Measurements from ENCODE around the gene CCDC47. TPM values are rescaled to one million over a fixed set of nuclear protein-coding genes. Genes with fewer than 3 reads are reported as not detected.

CCDC47 gene
- total and polyA plus RNA-seq, 2 experiments from 2014 or later: 38.5 to 61.9 TPM

Other genes with a start within 250 kb of the CCDC47 start
- 51.0 and 60.1 TPM in 2 replicates for gene DCAF7, start 223.1 kb downstream of the CCDC47 start, total RNA-seq (2014; rRNA removed; shearing (Covaris generic))
- 31.3 and 33.2 TPM in 2 replicates for gene DCAF7, start 223.1 kb downstream of the CCDC47 start, polyA plus RNA-seq (2016; fragmentation: Nextera tagmentation; extraction: Ambion mirVana)
- 10.6 and 15.4 TPM in 2 replicates for gene TACO1, start 172.7 kb downstream of the CCDC47 start, total RNA-seq (2014; rRNA removed; shearing (Covaris generic))
- 19.9 and 21.9 TPM in 2 replicates for gene TACO1, start 172.7 kb downstream of the CCDC47 start, polyA plus RNA-seq (2016; fragmentation: Nextera tagmentation; extraction: Ambion mirVana)
- gene MAP3K3, start 151.2 kb downstream of the CCDC47 start, total RNA-seq (2014; rRNA removed; shearing (Covaris generic)): 22.2 and 24.6 TPM in 2 replicates
- gene MAP3K3, start 151.2 kb downstream of the CCDC47 start, polyA plus RNA-seq (2016; fragmentation: Nextera tagmentation; extraction: Ambion mirVana): 6.1 and 7.3 TPM in 2 replicates
- gene LIMD2, start 73.5 kb downstream of the CCDC47 start, total RNA-seq (2014; rRNA removed; shearing (Covaris generic)): 98.8 and 119 TPM in 2 replicates
- gene LIMD2, start 73.5 kb downstream of the CCDC47 start, polyA plus RNA-seq (2016; fragmentation: Nextera tagmentation; extraction: Ambion mirVana): 105 and 107 TPM in 2 replicates
- 21.2 and 28.8 TPM in 2 replicates for gene STRADA, start 31.8 kb downstream of the CCDC47 start, total RNA-seq (2014; rRNA removed; shearing (Covaris generic))
- gene STRADA, start 31.8 kb downstream of the CCDC47 start, polyA plus RNA-seq (2016; fragmentation: Nextera tagmentation; extraction: Ambion mirVana): 17.8 and 18.0 TPM in 2 replicates
- gene DDX42, start 573 bp upstream of the CCDC47 start, total RNA-seq (2014; rRNA removed; shearing (Covaris generic)): 101 TPM in 2 replicates
- gene DDX42, start 573 bp upstream of the CCDC47 start, polyA plus RNA-seq (2016; fragmentation: Nextera tagmentation; extraction: Ambion mirVana): 50.9 and 57.8 TPM in 2 replicates
- gene PSMC5, start 53.8 kb upstream of the CCDC47 start, total RNA-seq (2014; rRNA removed; shearing (Covaris generic)): 93.1 and 105 TPM in 2 replicates
- gene PSMC5, start 53.8 kb upstream of the CCDC47 start, polyA plus RNA-seq (2016; fragmentation: Nextera tagmentation; extraction: Ambion mirVana): 186 and 199 TPM in 2 replicates
- gene FTSJ3, start 54.1 kb upstream of the CCDC47 start, total RNA-seq (2014; rRNA removed; shearing (Covaris generic)): 48.4 and 61.5 TPM in 2 replicates
- 28.1 and 29.2 TPM in 2 replicates for gene FTSJ3, start 54.1 kb upstream of the CCDC47 start, polyA plus RNA-seq (2016; fragmentation: Nextera tagmentation; extraction: Ambion mirVana)
- gene SMARCD2, start 69.1 kb upstream of the CCDC47 start, total RNA-seq (2014; rRNA removed; shearing (Covaris generic)): 121 and 133 TPM in 2 replicates
- gene SMARCD2, start 69.1 kb upstream of the CCDC47 start, polyA plus RNA-seq (2016; fragmentation: Nextera tagmentation; extraction: Ambion mirVana): 34.9 and 36.4 TPM in 2 replicates
- not detected in 2 replicates for gene CSH2, start 100.1 kb upstream of the CCDC47 start, total RNA-seq (2014; rRNA removed; shearing (Covaris generic))
- 0.37 and 0.43 TPM in 2 replicates for gene CSH2, start 100.1 kb upstream of the CCDC47 start, polyA plus RNA-seq (2016; fragmentation: Nextera tagmentation; extraction: Ambion mirVana)
- 0.27 and 0.59 TPM in 2 replicates for gene GH2, start 108.3 kb upstream of the CCDC47 start, total RNA-seq (2014; rRNA removed; shearing (Covaris generic))
- gene GH2, start 108.3 kb upstream of the CCDC47 start, polyA plus RNA-seq (2016; fragmentation: Nextera tagmentation; extraction: Ambion mirVana): 2.3 TPM in 2 replicates
- gene CSH1, start 123.0 kb upstream of the CCDC47 start, total RNA-seq (2014; rRNA removed; shearing (Covaris generic)): not detected in 2 replicates
- 0.68 TPM in 1 of 2 replicates, not detected in the other for gene CSH1, start 123.0 kb upstream of the CCDC47 start, polyA plus RNA-seq (2016; fragmentation: Nextera tagmentation; extraction: Ambion mirVana)
- not detected in 2 replicates for gene CSHL1, start 137.7 kb upstream of the CCDC47 start, total RNA-seq (2014; rRNA removed; shearing (Covaris generic))
- 0.44 TPM in 1 of 2 replicates, not detected in the other for gene CSHL1, start 137.7 kb upstream of the CCDC47 start, polyA plus RNA-seq (2016; fragmentation: Nextera tagmentation; extraction: Ambion mirVana)
- not detected in 2 replicates for gene GH1, start 145.2 kb upstream of the CCDC47 start, total RNA-seq (2014; rRNA removed; shearing (Covaris generic))
- 0.57 TPM in 1 of 2 replicates, not detected in the other for gene GH1, start 145.2 kb upstream of the CCDC47 start, polyA plus RNA-seq (2016; fragmentation: Nextera tagmentation; extraction: Ambion mirVana)
- 1.3 and 3.0 TPM in 2 replicates for gene CD79B, start 158.7 kb upstream of the CCDC47 start, total RNA-seq (2014; rRNA removed; shearing (Covaris generic))
- gene CD79B, start 158.7 kb upstream of the CCDC47 start, polyA plus RNA-seq (2016; fragmentation: Nextera tagmentation; extraction: Ambion mirVana): 1.5 and 2.5 TPM in 2 replicates
- 7.9 and 8.5 TPM in 2 replicates for gene SCN4A, start 199.3 kb upstream of the CCDC47 start, total RNA-seq (2014; rRNA removed; shearing (Covaris generic))
- 2.3 and 2.5 TPM in 2 replicates for gene SCN4A, start 199.3 kb upstream of the CCDC47 start, polyA plus RNA-seq (2016; fragmentation: Nextera tagmentation; extraction: Ambion mirVana)
- gene PRR29, start 224.8 kb upstream of the CCDC47 start, total RNA-seq (2014; rRNA removed; shearing (Covaris generic)): 0.74 and 1.3 TPM in 2 replicates
- gene PRR29, start 224.8 kb upstream of the CCDC47 start, polyA plus RNA-seq (2016; fragmentation: Nextera tagmentation; extraction: Ambion mirVana): 0.24 and 0.66 TPM in 2 replicates
- gene ICAM2, start 247.0 kb upstream of the CCDC47 start, total RNA-seq (2014; rRNA removed; shearing (Covaris generic)): 0.31 and 0.58 TPM in 2 replicates
- 0.57 and 0.86 TPM in 2 replicates for gene ICAM2, start 247.0 kb upstream of the CCDC47 start, polyA plus RNA-seq (2016; fragmentation: Nextera tagmentation; extraction: Ambion mirVana)

Measured in GM23338 (cell line).